Epithelial cell of prostate (primary cell): Measurements from ENCODE around the gene ABHD6.
"Not testable (repeated sequence)": the region's sequence is repeated elsewhere in the genome, so short reads cannot be mapped to it uniquely, and the experiment has no call there.

ENCODE experiments used
- DNase-seq: peaks from one replicate; pipeline ENCODE4 v3.0.0-alpha.2; 2011; ENCODE audit warnings: low read depth, low spot score
- H3K27ac ChIP-seq: fragments of 450-650 bp; 2 replicates; pipeline ENCODE4 v1.5.1; 2017; ENCODE audit warnings: mild to moderate bottlenecking

Gene ABHD6

DNA sequence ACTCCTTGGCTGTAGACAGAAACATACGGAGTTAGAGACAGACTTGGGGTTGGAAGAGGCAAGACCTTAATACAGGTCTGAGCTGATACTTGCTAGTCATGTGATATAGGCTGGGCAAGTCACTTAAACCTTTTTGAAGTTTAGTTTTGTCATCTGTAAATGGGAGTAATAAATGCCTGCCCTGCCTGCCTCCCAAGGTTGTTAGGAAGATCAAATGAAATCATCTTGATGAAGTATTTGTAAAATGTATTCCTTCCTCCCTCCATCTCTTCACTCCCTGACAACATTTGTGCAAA lies 98.0 kb downstream of the ABHD6 start:
- DNase-seq, result no peak
- H3K27ac ChIP-seq, result peak overlapping the region; percentile 97

- peak overlapping the region; percentile 97 for H3K27ac ChIP-seq
- DNase-seq, result no peak
Observed at GRCh38 chr3:58336135-58336882, 98.7 kb downstream of the ABHD6 start.

DNA sequence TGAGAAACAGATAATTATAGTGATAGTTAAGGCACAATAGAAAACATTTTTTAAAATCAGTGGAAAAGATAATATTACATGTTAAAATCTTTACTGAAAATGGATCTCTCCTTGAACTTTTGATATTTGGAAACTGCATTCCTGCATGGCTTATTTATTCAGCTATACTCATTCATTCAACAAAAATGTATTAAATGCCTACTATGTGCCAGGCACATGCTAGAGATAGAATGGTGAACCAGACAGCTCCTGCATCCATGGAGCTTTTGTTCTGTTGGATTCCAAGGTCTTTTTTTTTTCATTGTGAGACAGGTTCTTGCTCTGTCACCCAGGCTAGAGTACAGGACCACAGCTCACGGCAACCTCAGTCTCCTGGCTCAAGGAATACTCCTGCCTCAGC lies 99.6 kb downstream of the ABHD6 start:
- DNase-seq, result no peak
- no peak overlapping the region for H3K27ac ChIP-seq

- not testable (repeated sequence) for DNase-seq, H3K27ac ChIP-seq
Observed at GRCh38 chr3:58339146-58339545, 101.6 kb downstream of the ABHD6 start.

GRCh38 chr3:58340594-58341244 lies 103.1 kb downstream of the ABHD6 start:
- no peak for DNase-seq
- no peak overlapping the region for H3K27ac ChIP-seq

- no peak overlapping the region for H3K27ac ChIP-seq
- DNase-seq, result no peak
Observed at GRCh38 chr3:58341376-58341775, 103.8 kb downstream of the ABHD6 start.

GRCh38 chr3:58342676-58343075 lies 105.1 kb downstream of the ABHD6 start:
- no peak for DNase-seq
- no peak overlapping the region for H3K27ac ChIP-seq
